Stimulated activated CD4-positive, alpha-beta T cell treated with anti-CD3 and anti-CD28 coated beads, Interleukin-4, amount 100 ng/mL, for 24 hours (primary cell): ENCODE measurements around the gene CCDC102B.

ENCODE experiments used
- DNase-seq: peaks from one replicate; pipeline ENCODE4 v3.0.0-alpha.2; 2020

The CCDC102B gene

GRCh38 chr18:69097349-69097748, 299.5 kb downstream of the CCDC102B start:
- DNase-seq, result no peak

- no peak for DNase-seq
These were observed 305.1 kb downstream of the CCDC102B start for GRCh38 chr18:69102959-69103358.
